OCI-LY7 (cell line): ENCODE data around the gene KCNQ5.

Experiments
- CTCF ChIP-seq: fragments of 200-600 bp; sonication (generic); conservative IDR thresholded peaks from 2 replicates; pipeline ENCODE4 v1.5.1; 2014; ENCODE audit warnings: mild to moderate bottlenecking, antibody characterized with exemption, low read length, moderate library complexity, mixed read lengths
- EZH2phosphoT487 ChIP-seq: fragments of 200-600 bp; sonication (generic); IDR thresholded peaks from 2 replicates; pipeline ENCODE4 v1.6.1; 2018; ENCODE audit warnings: low read depth, borderline replicate concordance, mild to moderate bottlenecking, mixed run types, antibody characterized with exemption, low read length, moderate library complexity, mixed read lengths

GRCh38 chr6:72890671-72891070 is 268.8 kb downstream of the KCNQ5 start:
- TF ChIP-seq CTCF (no peak), EZH2phosphoT487 (no peak)
